Measurements from ENCODE around the gene RELT.
"Not testable (repeated sequence)": the region's sequence is repeated elsewhere in the genome, so short reads cannot be mapped to it uniquely, and the experiment has no call there.

The RELT gene

DNA sequence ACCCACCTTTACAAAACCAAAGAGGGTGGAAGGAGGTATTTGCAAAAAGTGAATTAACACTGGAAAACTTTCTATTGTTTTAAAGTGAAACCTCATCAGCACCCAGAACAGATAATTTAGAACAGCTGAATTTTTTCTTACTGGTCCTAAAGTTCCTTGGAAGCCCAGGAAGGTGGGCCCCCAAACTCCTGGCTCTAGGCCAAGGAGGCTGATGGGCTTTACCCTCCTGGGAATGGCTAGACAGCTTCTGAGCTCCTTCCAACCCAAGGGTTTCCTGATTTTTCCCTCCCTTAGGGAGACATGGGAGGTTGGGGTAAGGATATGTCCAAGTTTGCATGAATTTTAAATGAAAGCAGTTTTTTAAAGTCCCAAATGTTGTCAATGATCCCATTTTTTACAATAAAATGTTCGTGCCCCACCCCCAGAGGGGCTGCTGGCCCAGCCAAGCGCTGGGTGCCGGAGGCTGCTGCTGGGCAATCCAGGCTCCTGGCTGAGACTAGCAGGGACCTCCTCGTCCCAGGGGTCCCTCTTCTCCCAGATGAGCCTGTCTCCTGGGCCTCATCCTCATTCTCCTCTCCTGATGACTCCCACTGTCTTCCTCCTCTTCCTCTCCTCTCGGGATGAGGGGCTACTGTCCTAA is 28.4 kb downstream of the RELT start:
- no peak for DNase-seq

- no peak for DNase-seq
Observed at GRCh38 chr11:73405146-73405510, 28.9 kb downstream of the RELT start.

DNA sequence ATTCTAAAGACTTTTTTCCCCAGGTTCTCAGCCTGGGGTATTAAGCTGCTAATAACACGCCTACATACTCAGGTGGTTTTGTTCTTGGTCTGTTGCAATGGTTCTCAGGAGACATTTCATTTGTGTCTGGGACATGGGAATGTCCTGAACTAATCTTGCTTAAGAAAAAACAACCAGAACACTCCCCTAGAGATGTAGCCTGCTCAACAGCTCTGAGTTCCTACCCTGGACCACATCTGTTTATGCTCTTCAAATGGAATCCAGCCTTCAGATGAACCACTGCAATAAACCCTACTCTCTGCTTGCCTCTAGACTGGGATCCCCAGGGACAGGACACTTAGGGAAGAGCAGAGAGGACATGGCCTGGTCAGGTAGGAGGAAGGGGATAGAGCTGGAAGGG is 29.9 kb downstream of the RELT start:
- no peak for DNase-seq

- no peak for DNase-seq
Observed at GRCh38 chr11:73406619-73407018, 30.4 kb downstream of the RELT start.

- DNase-seq: peak in 1 of 4 experiments; percentile 2
Observed at GRCh38 chr11:73409431-73409830, 33.2 kb downstream of the RELT start.

- no peak for DNase-seq
Observed at GRCh38 chr11:73410627-73411026, 34.4 kb downstream of the RELT start.

- DNase-seq: peak in 1 of 4 experiments; percentile 3
Observed at GRCh38 chr11:73411031-73411430, 34.8 kb downstream of the RELT start.

DNA sequence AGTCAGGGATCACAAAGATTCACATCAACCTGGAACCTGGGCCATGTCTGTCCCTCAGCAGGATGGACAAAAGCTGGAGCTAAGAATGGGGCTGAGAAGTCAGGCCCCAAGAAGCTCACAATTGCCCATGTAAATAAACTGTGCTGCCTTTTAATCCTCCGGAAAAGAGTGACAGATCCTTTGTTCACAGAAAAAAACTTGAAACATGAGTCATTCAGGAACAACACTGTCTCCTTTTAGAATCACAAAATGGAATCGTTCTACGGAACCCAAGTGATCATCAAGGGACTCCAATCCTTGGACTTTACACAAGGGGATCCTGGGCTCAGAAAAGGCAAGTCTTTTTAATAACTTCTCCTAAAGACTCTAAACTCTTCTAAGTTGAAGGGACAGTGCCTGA is 36.1 kb downstream of the RELT start:
- DNase-seq: peak in 1 of 4 experiments; percentile 1

GRCh38 chr11:73413256-73413655 is 37.1 kb downstream of the RELT start:
- DNase-seq: peak; percentile 45 to 85 (median 66)

- DNase-seq: peak; percentile 56 to 83 (median 72)
Observed at GRCh38 chr11:73414977-73415651, 38.9 kb downstream of the RELT start.

- DNase-seq: no peak
Observed at GRCh38 chr11:73415854-73416615, 39.8 kb downstream of the RELT start.

GRCh38 chr11:73416786-73417185 is 40.6 kb downstream of the RELT start:
- no peak for DNase-seq

DNA sequence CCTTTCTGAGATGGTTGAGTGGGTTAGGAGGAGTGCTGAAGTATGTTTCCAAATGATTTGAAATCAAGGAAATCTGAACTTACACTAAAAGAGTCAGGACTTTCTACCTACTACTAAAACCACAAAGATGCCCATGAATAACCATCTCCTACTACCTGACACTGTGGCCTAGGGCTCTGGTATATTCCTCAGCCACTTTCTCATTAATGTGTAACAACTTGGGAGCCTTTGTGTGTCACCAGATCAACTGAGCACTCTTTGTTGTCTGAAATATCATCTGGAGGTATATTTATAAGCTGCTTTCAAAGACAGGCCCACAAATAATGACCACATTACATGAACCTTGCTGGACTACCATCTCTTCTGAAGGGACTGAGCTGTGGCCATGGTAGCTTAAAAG is 43.9 kb downstream of the RELT start:
- no peak for DNase-seq

GRCh38 chr11:73422886-73423285 is 46.7 kb downstream of the RELT start:
- DNase-seq: no peak

GRCh38 chr11:73423506-73423905 is 47.3 kb downstream of the RELT start:
- no peak for DNase-seq

GRCh38 chr11:73425108-73425507 is 48.9 kb downstream of the RELT start:
- DNase-seq: peak; percentile 89 to 95 (median 92)

DNA sequence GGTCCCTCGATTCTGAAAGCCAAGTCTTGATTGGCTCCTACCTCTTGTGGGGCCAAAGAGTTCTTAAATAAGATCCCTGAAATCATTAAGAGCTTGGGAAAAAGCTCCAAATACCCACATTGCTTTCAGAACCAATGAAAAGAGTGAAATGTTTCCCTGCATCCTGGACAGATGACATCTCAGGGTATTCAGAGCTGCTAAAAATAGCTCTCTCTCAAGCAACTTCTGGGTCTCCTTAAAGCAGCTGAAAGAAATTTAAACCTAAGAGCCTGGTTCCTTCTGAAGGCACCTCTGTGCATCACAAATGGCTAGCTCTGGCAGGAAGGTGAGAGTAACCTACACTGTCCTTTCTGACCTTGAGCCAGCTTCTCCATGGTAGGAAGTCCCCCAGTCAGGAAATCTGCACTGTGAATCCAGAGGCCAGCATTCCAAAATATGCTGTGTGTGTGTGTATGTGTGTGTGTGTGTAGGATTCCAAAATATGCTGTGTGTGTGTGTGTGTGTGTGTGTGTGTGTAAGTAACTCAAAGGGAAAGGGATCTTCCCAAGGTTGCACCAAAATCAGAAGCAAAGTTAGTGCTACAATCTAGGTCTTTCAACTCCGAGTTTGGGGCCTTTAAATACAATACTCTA is 50.1 kb downstream of the RELT start:
- no peak for DNase-seq

- DNase-seq: no peak
Observed at GRCh38 chr11:73428227-73428626, 52.0 kb downstream of the RELT start.

GRCh38 chr11:73428699-73429098 is 52.5 kb downstream of the RELT start:
- no peak for DNase-seq

DNA sequence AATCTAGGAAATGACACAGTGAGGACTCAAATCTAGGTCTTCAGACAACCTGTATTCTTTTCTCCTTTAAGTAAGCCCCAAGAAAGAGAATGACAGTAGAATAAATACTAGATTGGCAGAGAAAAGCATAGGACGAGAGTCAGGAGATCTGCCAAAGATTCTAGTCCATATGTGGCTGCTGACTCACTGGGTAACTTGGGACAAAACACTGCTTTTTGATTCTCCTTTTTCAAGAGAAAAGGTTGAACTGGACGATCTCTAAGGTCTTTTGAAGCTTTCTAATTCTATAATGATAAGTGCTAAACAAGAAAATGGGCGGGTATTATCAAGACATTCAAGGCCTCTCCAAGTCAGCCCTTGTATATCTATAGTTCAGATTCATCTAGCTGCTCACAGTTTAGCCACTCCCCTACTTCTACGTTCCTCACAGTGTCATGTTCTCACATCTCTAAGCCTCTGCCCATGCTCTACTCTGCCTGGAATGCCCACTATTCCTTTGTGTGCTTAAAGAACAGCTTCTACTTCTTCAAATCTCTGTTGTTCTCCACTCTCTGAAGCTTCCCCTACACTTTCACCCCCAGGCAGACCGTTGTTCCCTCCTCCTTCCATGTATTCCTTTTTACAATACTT is 53.0 kb downstream of the RELT start:
- DNase-seq: peak in 1 of 4 experiments; percentile 31

DNA sequence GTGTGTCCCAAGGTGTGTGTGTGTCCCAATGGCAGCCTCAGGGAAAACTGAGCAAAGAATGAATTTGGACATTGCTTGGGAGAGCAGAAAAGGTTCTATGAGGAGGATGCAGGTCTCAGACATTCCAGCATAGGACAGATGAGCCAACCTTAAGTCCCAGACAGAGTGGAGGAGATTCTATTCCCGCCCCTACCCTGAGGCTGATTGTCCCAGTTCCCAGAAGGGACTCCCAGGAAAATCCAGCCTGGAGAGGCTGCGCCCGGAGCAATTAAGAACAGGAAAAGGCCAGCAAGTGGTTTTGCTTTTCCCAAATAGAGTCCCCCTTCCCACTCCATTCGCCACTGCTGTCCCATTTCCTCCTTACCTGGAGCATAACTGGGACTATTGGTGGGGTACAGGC is 54.1 kb downstream of the RELT start:
- no peak for DNase-seq

DNA sequence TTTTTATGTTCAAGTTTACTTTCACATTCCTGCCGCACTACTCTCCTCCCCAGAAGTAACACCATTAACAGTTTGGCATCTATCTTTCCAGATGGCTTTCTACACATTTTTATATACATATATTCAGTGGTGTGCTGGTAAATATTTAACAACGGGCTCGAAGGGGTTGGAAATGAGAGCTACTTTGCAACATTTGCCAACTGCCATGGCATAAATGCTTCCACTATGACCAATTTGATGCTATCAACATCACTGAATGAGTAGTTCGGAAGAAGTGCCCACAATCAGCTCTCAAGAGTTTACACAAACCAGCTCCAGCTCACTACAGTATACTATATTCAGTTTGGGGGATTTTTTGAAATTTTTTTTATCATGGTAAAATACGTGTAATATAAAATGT is 55.2 kb downstream of the RELT start:
- no peak for DNase-seq

DNA sequence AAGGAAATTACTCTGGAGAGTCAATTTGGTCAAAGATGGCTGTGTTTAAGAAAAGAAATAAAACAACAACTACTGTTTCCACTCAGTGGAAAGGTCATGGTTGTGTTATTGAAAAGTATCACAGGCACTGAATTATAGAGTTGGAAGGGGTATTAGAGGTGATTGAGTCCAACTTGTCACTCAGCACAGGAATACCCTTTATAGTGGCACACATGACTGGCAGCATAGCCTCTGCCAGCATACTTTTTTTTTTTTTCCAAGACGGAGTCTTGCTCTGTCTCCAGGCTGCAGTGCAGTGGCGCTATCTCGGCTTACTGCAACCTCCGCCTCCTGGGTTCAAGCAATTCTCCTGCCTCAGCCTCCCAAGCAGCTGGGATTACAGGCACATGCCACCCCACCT is 60.7 kb downstream of the RELT start:
- not testable (repeated sequence) for DNase-seq

Measured in suppressor macrophage (primary cell).